NCI-H2107 treated with DMSO at 0.1 percent for 48 hours (cell line): Measurements from ENCODE around the gene ADAMTS2.
"Not testable (repeated sequence)": the region's sequence is repeated elsewhere in the genome, so short reads cannot be mapped to it uniquely, and the experiment has no call there.

Source experiments
- DNase-seq: peaks from one replicate; lab custom pipeline; 2025; ENCODE audit not compliant: unreplicated experiment; lab: John Stamatoyannopoulos, UW

ADAMTS2 gene

DNA sequence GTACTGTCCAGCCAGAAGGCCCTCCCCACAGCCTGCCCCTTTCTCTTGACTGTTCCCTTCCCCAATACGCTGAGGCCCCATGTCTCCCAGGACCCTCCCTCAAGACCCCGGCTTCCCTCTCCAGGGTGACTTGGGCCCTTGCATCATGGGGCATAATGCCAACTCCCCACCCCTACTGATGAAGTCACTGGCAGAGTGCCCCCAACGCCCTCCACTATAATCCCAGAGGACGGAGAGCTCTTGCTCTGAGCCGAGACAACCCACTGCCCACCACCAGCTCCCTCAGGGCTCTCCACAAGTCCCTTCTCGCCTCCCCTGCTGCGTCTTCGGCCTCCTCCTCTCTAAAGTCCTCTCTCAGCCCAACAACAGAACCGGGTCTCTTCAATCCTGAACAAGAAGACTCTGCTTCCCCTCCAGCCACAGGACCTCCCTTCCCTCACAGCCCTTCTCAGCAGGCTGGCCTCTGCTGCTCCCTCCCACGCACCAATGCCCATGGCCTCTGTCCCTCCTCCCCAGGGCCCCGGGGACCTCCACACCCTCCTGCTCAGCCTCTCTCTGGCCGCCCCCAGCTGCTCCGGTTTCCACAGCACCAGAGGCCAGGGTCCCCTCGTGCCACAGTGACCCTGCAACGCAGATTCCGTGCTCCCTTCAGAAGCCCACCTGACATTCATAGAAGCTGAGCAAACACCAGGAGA is 47.6 kb downstream of the ADAMTS2 start:
- no peak for DNase-seq

DNA sequence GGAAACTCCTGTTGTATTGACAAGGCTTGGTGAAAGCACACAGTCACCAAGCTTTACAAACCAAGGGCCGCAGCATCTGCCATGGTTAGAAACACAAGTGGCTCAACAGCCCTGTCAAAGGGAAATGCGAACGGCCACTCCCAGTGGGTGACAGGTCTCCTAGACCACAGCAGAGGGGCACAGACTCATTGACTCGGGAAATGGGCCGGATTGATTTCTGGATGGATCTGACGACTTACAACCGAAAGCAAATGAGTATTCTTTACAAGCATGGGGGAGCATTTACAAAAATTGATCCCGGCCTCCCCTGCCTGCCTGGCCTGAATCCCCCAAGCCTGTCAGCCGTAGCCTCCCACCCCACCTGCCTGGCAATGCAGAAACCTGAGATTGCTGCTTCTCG is 48.2 kb downstream of the ADAMTS2 start:
- no peak for DNase-seq

DNA sequence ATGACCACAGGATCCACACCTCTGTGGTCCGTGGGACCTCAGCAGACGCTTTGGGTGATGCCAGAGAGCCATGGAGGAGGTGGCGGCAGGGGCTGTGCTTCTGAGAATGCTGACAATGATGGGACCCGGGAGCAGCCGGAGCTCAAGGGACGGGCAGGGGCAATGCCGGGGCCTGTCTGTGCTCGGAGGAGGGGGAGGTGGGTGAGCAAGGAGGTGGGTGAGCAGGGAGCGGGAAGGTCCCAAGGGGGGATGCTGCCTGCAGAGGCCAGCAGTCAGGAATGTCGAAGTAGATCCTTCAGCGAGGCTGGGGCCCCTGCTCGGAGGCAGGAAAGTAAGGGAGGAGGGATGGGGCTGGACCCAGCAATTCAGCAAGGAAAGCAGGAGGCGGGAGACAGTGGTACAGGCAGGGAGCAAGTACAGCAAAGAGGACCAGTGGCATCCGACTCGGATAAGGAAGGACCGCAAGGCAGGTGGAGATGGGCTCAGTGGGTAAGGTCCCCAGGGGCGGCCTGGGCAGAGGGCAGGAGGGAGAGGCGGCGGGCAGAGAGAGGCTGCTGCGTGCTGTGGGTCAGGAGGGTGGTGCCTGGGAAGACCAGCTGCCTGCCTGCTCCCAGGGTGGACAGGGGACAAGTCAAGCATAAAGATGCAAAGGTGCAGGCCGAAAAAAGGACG is 49.0 kb downstream of the ADAMTS2 start:
- DNase-seq: no peak

DNA sequence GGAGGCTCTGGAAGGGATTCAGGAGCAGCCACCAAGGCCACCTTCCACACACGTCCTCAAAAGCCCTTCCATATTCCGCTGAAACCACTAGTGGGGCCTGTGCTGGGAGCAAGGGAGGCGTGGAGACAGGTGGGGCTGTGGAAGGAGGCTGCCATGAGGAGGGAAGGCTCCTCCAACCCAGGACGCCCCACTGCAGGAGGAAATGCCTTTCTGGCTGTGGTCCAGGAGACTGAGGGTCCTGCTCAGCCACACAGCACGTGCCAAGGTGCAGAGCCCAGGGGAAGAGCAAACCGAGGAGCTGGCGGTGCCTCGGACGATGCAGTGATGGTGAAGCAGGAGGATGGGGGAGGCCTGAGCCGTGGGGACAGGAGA is 49.5 kb downstream of the ADAMTS2 start:
- no peak for DNase-seq

- no peak for DNase-seq
These were observed 50.1 kb downstream of the ADAMTS2 start for GRCh38 chr5:179294891-179295777.

DNA sequence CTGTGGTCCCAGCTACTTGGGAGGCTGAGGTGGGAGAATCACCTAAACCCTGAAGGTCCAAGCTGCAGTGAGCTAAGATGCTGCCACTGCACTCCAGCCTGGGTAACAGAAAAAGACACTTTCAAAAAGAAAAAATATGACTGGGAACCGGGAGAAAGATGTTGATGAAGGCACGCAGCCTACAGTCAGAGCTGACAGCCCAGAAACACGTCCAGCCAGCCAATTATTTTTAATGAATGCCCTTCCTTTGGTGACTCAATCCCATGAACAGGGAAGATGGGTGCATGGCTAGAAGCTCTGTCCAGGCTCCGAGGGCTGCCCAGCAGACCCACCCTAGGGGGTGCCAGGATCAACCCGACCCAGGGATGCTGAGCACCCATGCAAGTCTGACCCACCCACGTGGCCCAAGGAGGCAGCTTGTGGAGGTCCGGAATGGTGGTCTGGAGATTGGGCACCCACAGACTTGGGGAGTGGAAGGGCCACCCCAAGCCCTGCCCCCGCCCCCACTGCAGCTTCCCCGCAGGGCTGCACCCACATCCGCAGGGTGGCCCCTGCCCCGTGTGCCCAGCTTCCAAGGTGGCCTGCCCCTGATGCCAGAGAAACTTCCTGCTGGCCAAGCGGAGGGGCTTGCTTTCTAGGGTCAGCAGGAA is 51.0 kb downstream of the ADAMTS2 start:
- DNase-seq: no peak

DNA sequence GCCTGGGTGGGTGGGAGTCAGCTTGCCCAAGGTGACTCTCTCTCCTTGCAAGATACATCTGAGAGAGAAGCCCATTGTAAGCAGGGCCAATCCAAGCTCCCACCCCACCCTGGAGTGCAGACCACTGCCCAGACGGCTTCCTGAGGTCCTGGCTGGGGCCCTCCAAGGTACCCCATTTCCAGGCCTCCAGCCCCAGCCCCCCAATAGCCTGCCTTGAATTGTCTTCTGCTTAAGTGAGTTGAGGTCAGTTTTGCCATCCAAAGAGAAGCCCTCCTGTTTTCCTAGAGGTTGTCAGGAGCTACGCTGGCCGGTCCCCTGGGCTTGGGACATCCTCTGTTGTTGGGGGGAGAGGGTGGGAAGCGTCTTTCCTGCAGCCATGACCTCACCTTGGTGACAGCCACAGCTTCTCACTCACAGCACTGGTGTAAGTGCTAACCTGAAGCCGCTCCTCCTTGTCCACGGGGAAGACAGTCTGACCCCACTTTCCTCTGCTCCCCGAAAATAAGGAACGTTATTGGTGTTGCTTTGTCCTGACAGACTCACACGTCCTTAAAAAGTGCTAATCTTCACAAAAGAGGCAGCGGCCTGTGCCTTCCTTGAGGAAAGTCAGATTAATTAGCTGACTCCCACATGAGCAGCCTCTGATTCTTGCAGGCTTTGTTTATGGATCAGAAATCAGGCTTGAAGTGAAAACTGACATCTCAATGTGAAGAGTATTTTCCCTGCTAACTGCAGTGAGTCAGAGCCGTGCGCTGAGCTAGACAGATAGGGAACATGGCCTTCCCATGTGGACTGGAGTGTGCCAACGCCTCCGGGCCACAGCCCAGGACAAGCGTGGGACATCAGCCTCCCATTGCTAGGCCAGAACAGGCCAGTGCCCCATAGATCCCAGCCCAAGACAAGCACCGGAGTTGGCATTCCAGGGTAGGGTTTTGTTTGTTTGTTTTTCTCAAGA is 52.3 kb downstream of the ADAMTS2 start:
- DNase-seq: no peak

- no peak for DNase-seq
These were observed 53.1 kb downstream of the ADAMTS2 start for GRCh38 chr5:179292202-179292601.

DNA sequence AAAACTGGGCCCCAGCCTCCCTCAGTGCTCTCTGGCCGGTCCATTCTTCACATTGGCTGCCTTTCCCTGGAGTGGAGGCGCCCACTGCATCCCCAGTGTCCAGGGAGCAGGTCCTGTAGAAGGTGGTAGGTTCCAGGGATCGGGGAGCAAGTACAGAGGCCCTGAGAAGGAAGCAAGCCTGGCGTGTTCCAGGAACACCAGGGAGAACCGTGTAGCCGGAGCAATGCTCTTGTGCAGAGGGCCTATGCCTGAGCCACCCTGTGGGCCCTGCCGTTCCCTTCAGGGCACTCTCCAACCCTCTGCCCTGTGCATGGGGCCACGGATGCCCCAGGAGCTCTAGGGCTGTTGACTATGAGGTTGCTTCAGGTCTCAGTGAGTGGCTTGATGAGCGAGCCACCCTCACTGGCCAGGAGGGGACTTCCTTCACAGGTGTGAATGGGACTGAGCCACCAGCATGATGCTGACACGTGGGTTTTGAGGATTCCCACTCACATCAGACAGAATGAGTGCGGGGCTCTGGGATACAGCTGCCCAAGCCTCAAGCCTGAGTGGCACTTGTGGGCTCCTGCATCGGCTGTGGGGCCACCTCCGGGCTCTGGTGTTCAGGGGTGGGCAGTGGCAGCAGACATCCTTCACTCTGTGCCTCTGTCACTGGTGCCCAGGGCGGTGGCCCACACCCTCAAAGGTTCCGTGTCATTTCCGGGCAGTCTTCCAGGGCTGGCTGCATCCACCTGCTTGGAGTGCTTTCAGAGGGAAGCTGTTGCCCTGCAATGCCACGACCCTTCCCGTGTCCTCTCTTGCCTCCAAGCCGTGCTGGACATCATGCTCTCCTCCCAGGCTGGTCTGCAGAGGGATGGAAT is 54.4 kb downstream of the ADAMTS2 start:
- DNase-seq: no peak

DNA sequence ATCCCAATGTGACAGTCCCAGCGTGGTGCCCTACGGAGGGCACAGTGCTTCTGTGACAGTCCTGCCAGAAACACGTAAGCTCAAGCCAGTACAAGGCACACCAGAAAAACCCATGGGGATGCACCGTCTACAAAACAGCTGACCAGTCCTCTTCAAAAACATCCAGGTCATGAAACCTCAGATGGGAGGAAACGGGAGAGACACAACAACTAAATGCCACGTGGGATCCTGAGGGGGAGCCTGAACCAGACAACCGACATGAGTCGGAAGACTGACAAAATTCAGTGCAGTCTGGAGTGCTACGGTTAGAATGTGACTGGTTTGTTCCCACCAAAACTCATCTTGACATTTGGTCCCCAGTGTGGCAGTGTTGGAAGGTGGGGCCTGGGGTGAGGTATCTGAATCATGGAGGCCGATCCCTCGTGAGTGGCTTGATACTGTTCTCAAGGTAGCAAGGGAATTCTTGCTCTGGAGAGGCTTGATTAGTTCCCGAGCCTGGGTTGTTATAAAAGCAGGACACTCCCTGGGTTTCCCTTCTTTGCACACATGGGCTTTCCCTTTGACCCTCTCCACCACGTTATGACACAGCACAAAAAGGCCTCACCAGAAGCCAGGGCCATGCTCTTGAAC is 55.4 kb downstream of the ADAMTS2 start:
- no peak for DNase-seq

DNA sequence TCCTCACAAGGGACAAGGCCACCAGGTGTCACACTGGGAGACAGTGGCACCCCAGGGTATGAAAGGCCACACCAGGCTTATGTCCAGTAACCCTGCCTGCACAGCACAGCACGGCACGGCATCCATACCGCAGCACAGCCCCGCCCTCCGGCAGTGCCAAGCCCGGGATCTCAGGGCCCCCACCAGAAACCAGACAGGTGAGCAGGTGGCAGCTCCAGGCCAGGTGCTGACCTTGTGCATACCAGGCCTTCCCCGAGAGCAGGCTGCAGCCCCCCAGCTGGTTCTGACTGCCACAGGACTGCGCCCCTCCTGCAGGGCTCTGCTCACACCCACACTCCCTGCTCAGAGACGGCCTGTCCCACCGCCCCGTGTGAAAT is 56.5 kb downstream of the ADAMTS2 start:
- no peak for DNase-seq

DNA sequence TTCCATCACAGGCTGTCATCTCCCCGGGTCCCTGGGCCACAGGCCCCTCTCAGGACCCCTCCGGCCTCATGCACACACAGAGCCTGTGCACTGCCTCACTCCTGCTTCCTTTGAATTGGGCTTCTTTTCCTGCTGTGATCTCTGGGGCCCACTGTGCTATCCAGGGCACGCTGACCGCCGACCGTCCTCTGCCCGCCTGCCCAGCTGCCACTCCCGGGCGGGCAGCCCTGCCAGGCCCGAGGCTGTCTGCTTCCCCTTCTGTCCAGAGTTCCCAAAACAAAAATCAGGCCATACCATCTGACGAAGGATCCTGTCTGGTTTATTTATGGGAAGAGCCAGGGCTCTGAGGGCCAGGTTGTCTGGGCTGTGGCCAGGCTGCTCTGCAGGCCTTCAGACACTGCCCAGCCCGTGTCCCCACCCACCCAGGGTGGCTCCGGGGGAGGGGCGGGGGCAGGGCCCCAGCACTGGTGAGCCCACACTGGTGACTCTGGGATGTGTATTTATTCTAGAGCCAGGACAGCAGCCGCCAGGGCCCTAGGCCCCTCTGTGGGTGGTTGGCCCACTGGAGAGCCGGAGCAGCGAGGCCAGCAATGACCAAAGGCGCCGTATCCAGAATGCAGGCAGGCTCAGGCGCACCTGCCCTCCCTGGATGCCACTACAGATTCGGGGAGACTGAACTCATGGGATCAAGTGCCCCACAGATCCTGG is 57.0 kb downstream of the ADAMTS2 start:
- no peak for DNase-seq

GRCh38 chr5:179287631-179288030 is 57.6 kb downstream of the ADAMTS2 start:
- DNase-seq: no peak

- DNase-seq: no peak
These were observed 58.2 kb downstream of the ADAMTS2 start for GRCh38 chr5:179287071-179287470.

DNA sequence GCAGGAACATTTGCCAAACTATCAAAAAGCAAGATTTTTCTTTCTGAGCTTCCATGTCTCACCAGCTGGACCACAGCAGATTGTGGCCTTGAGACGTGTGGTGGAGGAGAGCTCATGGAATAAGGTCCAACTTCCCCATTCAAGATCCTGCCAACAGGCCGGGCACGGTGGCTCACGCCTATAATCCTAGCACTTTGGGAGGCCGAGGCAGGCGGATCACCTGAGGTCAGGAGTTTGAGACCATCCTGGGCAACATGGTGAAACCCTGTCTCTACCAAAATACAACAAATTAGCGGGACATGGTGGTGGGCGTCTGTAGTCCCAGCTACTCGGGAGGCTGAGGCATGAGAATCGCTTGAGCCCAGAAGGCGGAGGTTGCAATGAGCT is 59.5 kb downstream of the ADAMTS2 start:
- not testable (repeated sequence) for DNase-seq

GRCh38 chr5:179284751-179285631 is 60.3 kb downstream of the ADAMTS2 start:
- no peak for DNase-seq

GRCh38 chr5:179283908-179284307 is 61.4 kb downstream of the ADAMTS2 start:
- not testable (repeated sequence) for DNase-seq
